Cardiac fibroblast (primary cell): Measurements from ENCODE around the gene NTNG1.

Source experiments
- DNase-seq, 2 donors: peaks; one replicate each; pipeline versions ENCODE4 v3.0.0 to v3.0.0-alpha.2; 2010; ENCODE audit warnings: low read depth in 2 of 2
- H3K4me3 ChIP-seq, 2 donors: replicated peaks in 1 of 2; 1 replicate in 1 of 2; 2 replicates in 1 of 2; pipeline ENCODE4 v1.5.1; 2011; ENCODE audit warnings: low read depth in 2 of 2, low read length in 2 of 2, mild to moderate bottlenecking in 2 of 2, moderate library complexity in 1 of 2
- CTCF ChIP-seq: IDR thresholded peaks from one replicate; pipeline ENCODE4 v1.5.1; 2011; ENCODE audit warnings: low read depth, mild to moderate bottlenecking, low read length, inconsistent platforms

Gene NTNG1

GRCh38 chr1:107251083-107251482, 110.2 kb downstream of the NTNG1 start:
- DNase-seq = no peak
- H3K4me3 ChIP-seq = no peak overlapping the region
- TF ChIP-seq CTCF = no peak

- no peak for TF ChIP-seq CTCF
- H3K4me3 ChIP-seq = no peak overlapping the region
- DNase-seq = no peak
These were observed 111.0 kb downstream of the NTNG1 start for GRCh38 chr1:107251839-107252238.

GRCh38 chr1:107252271-107252670, 111.4 kb downstream of the NTNG1 start:
- no peak for DNase-seq
- H3K4me3 ChIP-seq = no peak overlapping the region
- TF ChIP-seq CTCF = no peak

- TF ChIP-seq CTCF = no peak
- no peak overlapping the region for H3K4me3 ChIP-seq
- DNase-seq = no peak
These were observed 113.5 kb downstream of the NTNG1 start for GRCh38 chr1:107254306-107254705.

GRCh38 chr1:107255469-107255868, 114.6 kb downstream of the NTNG1 start:
- no peak for DNase-seq
- no peak overlapping the region for H3K4me3 ChIP-seq
- no peak for TF ChIP-seq CTCF

GRCh38 chr1:107262467-107263286, 121.8 kb downstream of the NTNG1 start:
- H3K4me3 ChIP-seq = no peak overlapping the region
- no peak for TF ChIP-seq CTCF
- DNase-seq = no peak
